Small intestine (tissue), 7 donors: ENCODE measurements around the gene FNDC3B. TPM values are rescaled to one million over a fixed set of nuclear protein-coding genes. Genes with fewer than 3 reads are reported as not detected.

ENCODE experiments used
- DNase-seq, 2 donors: peaks; one replicate each; pipeline versions ENCODE4 v3.0.0 to v3.0.0-alpha.2; 2013
- FAIRE-seq: peaks from 2 replicates; lab custom pipeline; 2012; peaks lifted over from hg19 to GRCh38; lab: Jason Lieb, UNC
- H3K27ac ChIP-seq, 3 donors: one replicate each; pipeline ENCODE4 v1.5.1; 2013; ENCODE audit warnings: low read length in 2 of 3, mild to moderate bottlenecking in 2 of 3, control low read depth in 1 of 3, inconsistent platforms in 1 of 3, low read depth in 1 of 3, moderate library complexity in 1 of 3
- H3K27me3 ChIP-seq, 3 donors: one replicate each; pipeline ENCODE4 v1.6.1; 2013; ENCODE audit warnings: low read length in 3 of 3, inconsistent platforms in 1 of 3; ENCODE audit not compliant: control insufficient read depth in 3 of 3, insufficient read depth in 3 of 3
- H3K36me3 ChIP-seq, 3 donors: one replicate each; pipeline ENCODE4 v1.6.1; 2013; ENCODE audit warnings: low read length in 3 of 3, inconsistent platforms in 1 of 3, low read depth in 1 of 3, mild to moderate bottlenecking in 1 of 3, moderate library complexity in 1 of 3; ENCODE audit not compliant: control insufficient read depth in 3 of 3, insufficient read depth in 2 of 3
- H3K4me1 ChIP-seq, 3 donors: one replicate each; pipeline ENCODE4 v1.6.1; 2013; ENCODE audit warnings: low read length in 2 of 3, inconsistent platforms in 1 of 3, low read depth in 1 of 3, mild to moderate bottlenecking in 1 of 3, moderate library complexity in 1 of 3; ENCODE audit not compliant: control insufficient read depth in 3 of 3, insufficient read depth in 2 of 3
- H3K4me3 ChIP-seq, 3 donors: one replicate each; pipeline ENCODE4 v1.5.1; 2013; ENCODE audit warnings: low read length in 3 of 3, control low read depth in 1 of 3, inconsistent platforms in 1 of 3, low read depth in 1 of 3, mild to moderate bottlenecking in 1 of 3, moderate library complexity in 1 of 3
- H3K9me3 ChIP-seq, 2 donors: one replicate each; pipeline ENCODE4 v1.6.1; 2013; ENCODE audit warnings: low read depth in 1 of 2, low read length in 1 of 2; ENCODE audit not compliant: control insufficient read depth in 2 of 2, insufficient read depth in 1 of 2
- WGBS, 3 donors: extraction: QIAGEN DNeasy Blood & Tissue Kit; methylation state at CpG; one replicate each; pipeline ENCODE4 v1.1.7; 2013; 5-methylcytosine and 5-hydroxymethylcytosine counted together
- polyA plus RNA-seq, 4 donors: library from polyadenylated mRNA; stranded (reverse) in 3 of 4; unstranded in 1 of 4; fragments of 200-250 nt in 3 of 4; fragments of 120-200 nt in 1 of 4; gene quantifications; one replicate each; pipeline versions ENCODE4 v1.2.1 to v1.2.3, GENCODE V29; 2013
- donor health status: healthy with polysubstance abuse.
- donor health status: control.
- donor health status: control.
- donor health status: Bipolar disorder and iron deficiency.
- donor health status: healthy.

The FNDC3B gene
- polyA plus RNA-seq, 4 donors: 6.0 to 24.7 (median 10.1) TPM

DNA sequence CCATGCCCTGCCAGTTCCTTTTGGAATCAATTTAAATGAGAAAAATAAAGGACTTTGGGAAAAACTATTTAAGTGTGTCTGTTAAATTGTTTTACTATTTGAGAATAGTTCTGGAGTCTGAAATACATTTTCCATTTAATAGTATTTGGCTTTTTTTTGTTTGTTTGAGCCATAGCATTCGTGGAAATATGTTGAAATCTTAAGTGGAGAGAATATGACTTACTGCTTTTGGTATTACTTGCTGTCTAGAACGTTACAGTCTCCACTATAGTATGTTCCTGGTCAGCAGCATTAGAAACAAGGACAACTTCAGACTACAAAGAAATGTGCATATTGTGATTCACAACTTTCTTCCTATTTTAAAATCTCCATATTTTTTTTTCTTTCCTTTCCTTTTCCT lies 229.5 kb downstream of the FNDC3B start:
- 66 to 90% (median 87%) methylated on average over 2 of the region's 2 CpGs for WGBS, 3 donors
- Histone ChIP-seq H3K36me3 (peaks cover 0 to 22% (median 2%) of the 10 kb centered on the region in 3 donors), H3K4me1 (no peaks in the 10 kb centered on the region), H3K27ac (no peak overlapping the region), H3K9me3 (no peaks in the 10 kb centered on the region), H3K27me3 (no peaks in the 10 kb centered on the region), H3K4me3 (no peak overlapping the region)
- FAIRE-seq: no peak
- no peak for DNase-seq

DNA sequence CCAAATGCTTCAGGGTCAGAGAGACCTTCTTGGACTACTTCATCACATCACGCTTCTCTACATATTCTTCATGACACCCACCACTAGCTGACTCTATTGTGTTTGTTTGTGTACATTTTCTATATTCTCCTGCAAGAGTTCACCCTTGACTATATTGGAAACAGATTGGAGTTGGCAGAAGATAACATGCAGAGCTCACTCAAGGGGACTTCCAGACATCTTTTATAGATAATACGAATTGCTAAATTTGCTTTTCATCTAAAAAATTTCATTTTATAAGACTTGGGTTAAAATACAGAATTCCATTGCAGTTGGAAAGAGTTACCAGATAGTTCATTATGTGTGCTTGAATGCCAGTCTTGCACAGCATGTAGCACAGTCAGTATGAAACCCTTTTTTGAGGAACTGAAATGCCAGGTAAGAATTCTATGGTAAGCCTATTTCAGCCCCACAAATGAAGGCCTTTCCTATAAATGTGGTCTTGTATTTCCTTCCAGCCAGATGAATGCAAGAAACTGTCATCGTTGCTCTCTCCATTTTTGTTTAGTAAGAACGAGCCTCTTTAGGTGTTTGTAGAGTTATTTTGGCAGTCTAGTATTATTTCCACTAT lies 231.3 kb downstream of the FNDC3B start:
- Histone ChIP-seq H3K36me3 (peaks cover 0 to 19% (median 2%) of the 10 kb centered on the region in 3 donors), H3K27me3 (no peaks in the 10 kb centered on the region), H3K27ac (no peak overlapping the region), H3K4me1 (no peaks in the 10 kb centered on the region), H3K4me3 (no peak overlapping the region), H3K9me3 (no peaks in the 10 kb centered on the region)
- no peak for FAIRE-seq
- WGBS, 3 donors: 87 to 99% (median 92%) methylated on average over 4 of the region's 4 CpGs
- DNase-seq: no peak

DNA sequence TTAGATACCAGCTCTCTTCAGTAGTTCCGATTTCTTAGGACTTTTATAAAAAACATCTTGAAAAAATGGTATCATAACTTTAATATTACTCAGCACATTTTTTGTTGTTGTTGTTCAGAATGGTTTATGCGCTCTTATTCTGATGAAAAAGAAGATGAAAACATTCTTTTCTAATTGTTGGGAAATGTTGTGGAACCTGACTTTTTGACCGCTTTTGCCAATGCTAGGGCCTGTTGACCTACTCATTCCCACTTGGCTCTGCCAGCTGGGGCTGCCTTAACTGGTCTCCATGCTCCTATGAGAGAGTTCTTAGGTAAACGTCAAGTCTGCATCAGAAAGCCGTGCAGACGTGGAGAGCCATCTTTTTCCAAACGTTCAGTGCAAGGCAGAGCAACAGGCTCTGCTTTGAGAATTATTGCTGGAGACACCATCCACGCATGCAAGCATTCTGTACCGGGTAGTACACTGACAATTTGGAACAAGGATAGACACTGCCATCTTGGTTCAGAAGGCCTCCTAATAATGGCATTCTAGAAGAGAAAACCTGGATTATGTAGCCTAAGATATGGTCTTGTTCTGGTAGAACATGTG lies 232.1 kb downstream of the FNDC3B start:
- DNase-seq (no peak), FAIRE-seq (no peak)
- Histone ChIP-seq H3K4me3 (no peak overlapping the region), H3K27me3 (no peaks in the 10 kb centered on the region), H3K9me3 (no peaks in the 10 kb centered on the region), H3K27ac (no peak overlapping the region), H3K4me1 (no peaks in the 10 kb centered on the region), H3K36me3 (peaks cover 0 to 16% (median 2%) of the 10 kb centered on the region in 3 donors)
- WGBS, 3 donors: 95 to 97% (median 96%) methylated on average over 9 of the region's 9 CpGs

DNA sequence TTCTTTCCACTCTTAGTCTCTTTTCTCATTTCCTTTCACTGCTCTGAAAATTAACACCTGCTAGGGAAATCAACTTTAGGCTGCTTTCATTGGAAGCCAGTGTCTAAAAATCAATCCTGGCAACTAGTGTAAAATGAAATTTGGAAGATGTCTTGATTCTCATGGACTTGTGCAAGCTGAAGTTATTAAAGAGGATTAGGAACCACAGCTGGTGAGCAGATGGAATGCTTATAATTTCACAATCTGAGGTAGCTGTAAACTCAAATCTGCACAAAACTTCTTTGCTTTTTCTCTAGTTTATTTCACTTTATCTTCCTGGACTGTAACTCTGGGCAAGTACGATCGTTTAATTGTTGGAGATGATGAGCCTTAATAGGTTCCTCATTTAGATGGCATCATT lies 233.3 kb downstream of the FNDC3B start:
- no peak for FAIRE-seq
- H3K9me3 ChIP-seq: no peaks in the 10 kb centered on the region
- WGBS, 3 donors: 78 to 92% (median 81%) methylated on average over 2 of the region's 2 CpGs
- no peak for DNase-seq
- H3K36me3 ChIP-seq: peaks cover 0 to 12% (median 2%) of the 10 kb centered on the region in 3 donors
- H3K27ac ChIP-seq: no peak overlapping the region
- H3K4me1 ChIP-seq: no peaks in the 10 kb centered on the region
- H3K4me3 ChIP-seq: no peak overlapping the region
- no peaks in the 10 kb centered on the region for H3K27me3 ChIP-seq

GRCh38 chr3:172273378-172273777 lies 234.0 kb downstream of the FNDC3B start:
- no peaks in the 10 kb centered on the region for H3K27me3 ChIP-seq
- no peak for DNase-seq
- no peak overlapping the region for H3K27ac ChIP-seq
- H3K4me1 ChIP-seq: no peaks in the 10 kb centered on the region
- H3K4me3 ChIP-seq: no peak overlapping the region
- WGBS, 3 donors: 96 to 100% (median 97%) methylated on average over 1 of the region's 1 CpG
- no peak for FAIRE-seq
- H3K9me3 ChIP-seq: no peaks in the 10 kb centered on the region
- peaks cover 0 to 12% (median 2%) of the 10 kb centered on the region in 3 donors for H3K36me3 ChIP-seq

DNA sequence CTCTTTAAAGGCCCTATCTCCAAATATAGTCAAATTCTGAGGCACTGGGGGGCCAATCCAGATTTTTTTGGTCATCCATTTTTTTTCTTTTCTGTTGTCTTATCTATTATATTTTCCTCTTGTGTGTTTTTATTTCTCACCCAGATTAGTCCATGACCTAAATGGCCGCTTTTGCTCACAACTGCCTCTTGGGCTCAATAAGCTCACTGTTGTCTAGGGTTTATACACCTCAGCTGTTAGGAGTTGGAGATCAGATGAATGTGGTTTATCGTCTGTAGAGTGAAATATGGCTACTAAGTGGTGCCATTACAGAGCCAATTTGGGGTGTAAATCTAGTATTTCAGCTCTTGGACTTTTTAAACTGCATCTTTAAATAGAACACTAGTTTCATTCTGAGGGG lies 235.5 kb downstream of the FNDC3B start:
- no peak for FAIRE-seq
- WGBS, 3 donors: 91 to 96% (median 94%) methylated on average over 2 of the region's 2 CpGs

DNA sequence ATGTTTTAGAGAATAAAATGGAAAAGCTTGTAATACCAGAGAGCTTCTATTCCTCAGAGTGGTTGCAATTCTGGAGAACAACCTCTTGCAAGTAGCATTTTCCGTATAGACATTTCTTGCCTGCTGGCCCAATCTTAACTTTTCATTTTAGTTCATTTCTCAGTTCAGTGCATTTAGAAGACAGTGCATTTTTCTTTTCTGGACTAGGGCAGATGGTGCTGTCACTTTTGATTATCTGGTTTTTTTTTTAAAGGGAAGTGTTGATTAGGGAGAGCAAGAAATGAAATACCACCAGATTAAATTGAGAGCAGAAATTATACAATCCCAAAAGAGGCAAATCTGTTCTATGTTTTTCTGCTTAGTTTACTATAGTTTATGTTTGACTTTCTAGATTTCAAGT lies 236.2 kb downstream of the FNDC3B start:
- 88 to 94% (median 88%) methylated on average over 1 of the region's 1 CpG for WGBS, 3 donors
- no peak for DNase-seq
- H3K4me1 ChIP-seq: no peaks in the 10 kb centered on the region
- no peak for FAIRE-seq
- no peak overlapping the region for H3K4me3 ChIP-seq
- H3K36me3 ChIP-seq: peaks cover 0 to 3% (median 2%) of the 10 kb centered on the region in 3 donors
- no peak overlapping the region for H3K27ac ChIP-seq
- no peaks in the 10 kb centered on the region for H3K9me3 ChIP-seq
- H3K27me3 ChIP-seq: no peaks in the 10 kb centered on the region

More for the DNA sequence above, 235.5 kb downstream of the FNDC3B start:
- Histone ChIP-seq H3K27ac (no peak overlapping the region), H3K27me3 (no peaks in the 10 kb centered on the region), H3K9me3 (no peaks in the 10 kb centered on the region), H3K4me1 (no peaks in the 10 kb centered on the region), H3K36me3 (peaks cover 0 to 5% (median 2%) of the 10 kb centered on the region in 3 donors), H3K4me3 (no peak overlapping the region)
- DNase-seq: no peak

DNA sequence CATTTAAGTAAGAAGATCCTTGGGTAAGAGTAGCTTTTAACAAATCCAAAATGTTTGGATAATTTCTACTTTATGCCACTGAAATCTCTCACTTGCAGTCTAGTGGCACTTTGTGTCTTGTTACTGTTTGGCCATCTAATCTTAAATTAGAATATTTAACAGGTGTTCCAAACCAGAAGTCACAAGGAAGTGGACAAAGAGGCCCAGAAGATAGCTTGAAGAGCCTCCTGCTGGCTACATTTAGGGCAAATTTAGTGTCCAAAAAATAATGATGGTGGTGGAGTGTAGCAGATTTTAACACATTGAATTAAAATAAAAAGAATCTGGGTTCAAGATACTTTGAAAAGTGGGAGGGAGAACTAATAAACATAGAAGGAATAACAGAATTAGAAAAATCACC lies 236.7 kb downstream of the FNDC3B start:
- Histone ChIP-seq H3K4me3 (no peak overlapping the region), H3K4me1 (no peaks in the 10 kb centered on the region), H3K9me3 (no peaks in the 10 kb centered on the region), H3K36me3 (peaks cover 0 to 3% (median 2%) of the 10 kb centered on the region in 3 donors), H3K27ac (no peak overlapping the region), H3K27me3 (no peaks in the 10 kb centered on the region)
- FAIRE-seq: no peak
- no peak for DNase-seq
